Skeletal muscle tissue (tissue), 4 donors: ENCODE results near the gene DKK3. TPM values are rescaled to one million over a fixed set of nuclear protein-coding genes. Genes with fewer than 3 reads are reported as not detected.

Experiments used
- H3K27ac ChIP-seq: one replicate; pipeline ENCODE4 v1.7.0; 2013; ENCODE audit warnings: mild to moderate bottlenecking, low read depth, low read length, inconsistent platforms
- H3K27me3 ChIP-seq, 3 donors: one replicate each; pipeline ENCODE4 v1.7.0; 2013; ENCODE audit warnings: low read length in 3 of 3; ENCODE audit not compliant: control insufficient read depth in 3 of 3, insufficient read depth in 3 of 3
- H3K36me3 ChIP-seq, 3 donors: one replicate each; pipeline ENCODE4 v1.7.0; 2013; ENCODE audit warnings: low read length in 3 of 3; ENCODE audit not compliant: control insufficient read depth in 3 of 3, insufficient read depth in 3 of 3
- H3K4me1 ChIP-seq, 3 donors: one replicate each; pipeline ENCODE4 v1.7.0; 2013; ENCODE audit warnings: low read length in 3 of 3, mild to moderate bottlenecking in 3 of 3; ENCODE audit not compliant: control insufficient read depth in 3 of 3, insufficient read depth in 3 of 3
- H3K4me3 ChIP-seq, 3 donors: one replicate each; pipeline ENCODE4 v1.7.0; 2013; ENCODE audit warnings: low read length in 3 of 3
- H3K9ac ChIP-seq, 3 donors: one replicate each; pipeline ENCODE4 v1.7.0; 2013; ENCODE audit warnings: low read length in 3 of 3, mild to moderate bottlenecking in 3 of 3, moderate library complexity in 2 of 3, low read depth in 1 of 3
- H3K9me3 ChIP-seq, 3 donors: one replicate each; pipeline ENCODE4 v1.7.0; 2013; ENCODE audit warnings: low read length in 3 of 3; ENCODE audit not compliant: control insufficient read depth in 3 of 3
- total RNA-seq: library from RNA; depleted of rRNA; stranded (reverse); fragments of >200 nt; gene quantifications from one replicate; pipeline ENCODE4 v1.2.3, GENCODE V29; 2014
- donor health status: Osteomylitis.

The DKK3 gene
- total RNA-seq, 1 donor from 2014 or later, result 56.4 TPM

- Histone ChIP-seq H3K27ac (no peak overlapping the region), H3K4me3 (no peak overlapping the region)
Observed at GRCh38 chr11:11931461-11932055, 76.9 kb downstream of the DKK3 start.

GRCh38 chr11:11929920-11930319 is 78.5 kb downstream of the DKK3 start:
- Histone ChIP-seq H3K4me3 (no peak overlapping the region), H3K4me1 (no peaks in the 10 kb centered on the region), H3K9ac (no peak overlapping the region), H3K27ac (no peak overlapping the region), H3K27me3 (no peaks in the 10 kb centered on the region), H3K36me3 (peaks cover 8 to 27% (median 19%) of the 10 kb centered on the region in 3 donors), H3K9me3 (no peaks in the 10 kb centered on the region)

More at GRCh38 chr11:11931461-11932055, 76.9 kb downstream of the DKK3 start:
- no peaks in the 10 kb centered on the region for H3K27me3 ChIP-seq
- peaks cover 8 to 31% (median 25%) of the 10 kb centered on the region in 3 donors for H3K36me3 ChIP-seq
- H3K9ac ChIP-seq, result no peak overlapping the region
- H3K4me1 ChIP-seq, result no peaks in the 10 kb centered on the region
- no peaks in the 10 kb centered on the region for H3K9me3 ChIP-seq

- Histone ChIP-seq H3K4me3 (no peak overlapping the region), H3K36me3 (peaks cover 0 to 14% (median 6%) of the 10 kb centered on the region in 3 donors), H3K9me3 (no peaks in the 10 kb centered on the region), H3K4me1 (no peaks in the 10 kb centered on the region), H3K27ac (no peak overlapping the region), H3K27me3 (no peaks in the 10 kb centered on the region), H3K9ac (no peak overlapping the region)
Observed at GRCh38 chr11:11923828-11924227, 84.6 kb downstream of the DKK3 start.

GRCh38 chr11:11916981-11917399 is 91.4 kb downstream of the DKK3 start:
- Histone ChIP-seq H3K9me3 (no peaks in the 10 kb centered on the region), H3K4me1 (peaks cover 0 to 7% (median 0%) of the 10 kb centered on the region in 3 donors), H3K27me3 (no peaks in the 10 kb centered on the region), H3K27ac (peak overlapping the region; percentile 27), H3K9ac (no peak overlapping the region), H3K36me3 (peaks cover 0 to 8% (median 4%) of the 10 kb centered on the region in 3 donors), H3K4me3 (no peak overlapping the region)

GRCh38 chr11:11915625-11916024 is 92.8 kb downstream of the DKK3 start:
- Histone ChIP-seq H3K36me3 (peaks cover 0 to 5% (median 3%) of the 10 kb centered on the region in 3 donors), H3K4me1 (peaks cover 0 to 7% (median 0%) of the 10 kb centered on the region in 3 donors), H3K27me3 (no peaks in the 10 kb centered on the region), H3K9ac (no peak overlapping the region), H3K4me3 (no peak overlapping the region), H3K27ac (no peak overlapping the region), H3K9me3 (no peaks in the 10 kb centered on the region)

- Histone ChIP-seq H3K4me3 (no peak overlapping the region), H3K4me1 (peaks cover 0 to 7% (median 0%) of the 10 kb centered on the region in 3 donors), H3K36me3 (peaks cover 0 to 9% (median 5%) of the 10 kb centered on the region in 3 donors), H3K9me3 (no peaks in the 10 kb centered on the region), H3K27ac (no peak overlapping the region), H3K27me3 (no peaks in the 10 kb centered on the region), H3K9ac (no peak overlapping the region)
Observed at GRCh38 chr11:11913395-11913794, 95.0 kb downstream of the DKK3 start.

Other genes with a start within 250 kb of the DKK3 start
- gene USP47, start 166.7 kb downstream of the DKK3 start, total RNA-seq, result 69.4 TPM
- gene MICAL2, start 102.0 kb upstream of the DKK3 start, total RNA-seq, result 35.5 TPM